Activated CD4-positive, alpha-beta T cell treated with anti-CD3 and anti-CD28 coated beads, Interleukin-10, Interleukin-2, amounts not matched to agents 100 ng/mL and 50 ng/mL, durations not matched to agents 16 hours and 8 hours (primary cell): ENCODE measurements around the gene FTO.

Experiments
- DNase-seq: peaks from one replicate; pipeline ENCODE4 v3.0.0-alpha.2; 2020

The FTO gene

GRCh38 chr16:54143410-54143809 lies 439.5 kb downstream of the FTO start:
- no peak for DNase-seq

DNA sequence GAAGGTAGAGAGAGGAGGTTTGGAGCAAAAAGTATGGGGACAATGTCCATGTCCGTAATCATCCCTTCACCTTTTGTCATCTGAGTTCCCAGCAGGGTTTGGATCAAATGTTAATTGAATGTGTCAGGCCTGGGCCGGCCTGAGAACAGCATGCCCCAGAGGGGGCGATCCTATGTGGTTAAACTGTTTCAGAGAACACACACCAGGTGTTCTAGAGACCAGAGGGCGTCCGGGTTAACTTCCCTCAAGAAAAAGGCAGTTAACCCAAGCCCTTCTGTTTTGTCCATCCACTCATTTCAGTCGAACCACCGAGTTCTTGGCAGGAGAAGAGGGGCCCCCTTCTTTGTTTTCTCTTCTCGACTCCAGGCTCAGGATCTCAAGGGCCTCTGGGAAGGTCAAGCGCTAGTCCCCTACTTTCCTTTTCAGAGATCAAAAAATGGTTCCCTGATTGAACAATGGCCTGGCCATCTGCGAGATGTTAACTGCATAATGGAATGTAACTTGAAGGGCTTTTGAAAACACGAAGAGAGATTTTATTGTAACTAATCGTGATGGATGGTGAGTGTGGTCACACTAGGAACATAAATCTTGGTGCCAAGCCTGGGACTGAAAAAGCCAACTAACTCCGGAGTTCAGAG lies 440.1 kb downstream of the FTO start:
- DNase-seq: no peak

- no peak for DNase-seq
Measured at GRCh38 chr16:54144572-54144947, 440.6 kb downstream of the FTO start.

DNA sequence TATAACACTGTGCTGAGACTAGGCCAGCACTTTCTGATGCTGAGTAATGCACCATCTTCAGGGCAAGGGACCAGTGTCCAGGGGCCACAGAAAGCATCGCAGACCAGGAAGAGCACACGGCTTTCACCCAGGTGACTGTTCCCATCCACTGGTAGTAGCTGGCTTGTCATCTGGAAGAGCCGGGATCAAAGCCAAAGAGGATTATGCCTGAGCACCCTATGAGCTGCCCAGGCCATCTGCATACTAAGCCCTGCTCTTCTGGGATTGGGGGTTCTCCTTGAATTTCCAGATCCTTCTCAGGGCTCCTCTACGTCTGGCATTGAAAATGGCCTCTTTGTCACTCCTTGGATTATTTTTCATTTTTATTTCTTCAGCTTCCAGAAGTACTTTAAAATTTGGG lies 441.9 kb downstream of the FTO start:
- DNase-seq: no peak

DNA sequence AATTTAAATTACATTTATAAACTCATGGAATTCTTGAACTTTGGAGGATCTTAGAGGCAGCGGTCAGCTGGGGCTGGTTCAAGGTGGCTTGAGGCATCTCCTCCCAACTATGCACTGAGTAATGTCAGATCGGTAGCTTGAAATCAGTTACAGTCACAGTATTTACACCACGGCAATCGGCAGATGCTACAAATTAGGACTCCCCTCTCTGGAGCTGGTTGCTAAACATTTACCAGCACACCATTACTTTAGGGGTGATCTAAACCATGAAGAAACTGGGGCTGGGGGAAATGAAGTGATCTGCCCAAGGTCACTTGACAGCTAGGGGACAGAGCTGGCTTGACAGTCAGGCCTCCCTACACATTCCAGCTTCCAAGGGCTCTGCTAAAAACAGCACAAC lies 445.0 kb downstream of the FTO start:
- DNase-seq: no peak

DNA sequence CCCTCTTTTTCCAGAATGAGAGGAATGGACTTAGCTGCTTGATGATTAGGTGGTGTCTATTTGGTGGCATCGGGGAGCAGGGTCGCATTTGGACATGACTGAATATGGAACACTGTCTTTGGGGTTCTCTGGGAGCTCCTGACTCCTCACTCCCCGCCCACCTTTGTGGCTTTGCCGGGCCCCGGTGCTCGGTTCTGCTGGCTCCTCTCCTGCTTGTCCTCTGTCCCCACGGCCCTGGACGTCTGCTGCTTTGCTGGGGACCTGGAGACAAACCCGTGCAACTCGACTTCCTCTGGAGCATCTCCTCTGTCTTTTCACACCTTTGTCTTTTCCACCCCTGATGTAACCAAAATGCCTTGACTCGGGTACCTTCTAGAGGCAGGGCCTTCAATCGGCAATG lies 446.9 kb downstream of the FTO start:
- no peak for DNase-seq

DNA sequence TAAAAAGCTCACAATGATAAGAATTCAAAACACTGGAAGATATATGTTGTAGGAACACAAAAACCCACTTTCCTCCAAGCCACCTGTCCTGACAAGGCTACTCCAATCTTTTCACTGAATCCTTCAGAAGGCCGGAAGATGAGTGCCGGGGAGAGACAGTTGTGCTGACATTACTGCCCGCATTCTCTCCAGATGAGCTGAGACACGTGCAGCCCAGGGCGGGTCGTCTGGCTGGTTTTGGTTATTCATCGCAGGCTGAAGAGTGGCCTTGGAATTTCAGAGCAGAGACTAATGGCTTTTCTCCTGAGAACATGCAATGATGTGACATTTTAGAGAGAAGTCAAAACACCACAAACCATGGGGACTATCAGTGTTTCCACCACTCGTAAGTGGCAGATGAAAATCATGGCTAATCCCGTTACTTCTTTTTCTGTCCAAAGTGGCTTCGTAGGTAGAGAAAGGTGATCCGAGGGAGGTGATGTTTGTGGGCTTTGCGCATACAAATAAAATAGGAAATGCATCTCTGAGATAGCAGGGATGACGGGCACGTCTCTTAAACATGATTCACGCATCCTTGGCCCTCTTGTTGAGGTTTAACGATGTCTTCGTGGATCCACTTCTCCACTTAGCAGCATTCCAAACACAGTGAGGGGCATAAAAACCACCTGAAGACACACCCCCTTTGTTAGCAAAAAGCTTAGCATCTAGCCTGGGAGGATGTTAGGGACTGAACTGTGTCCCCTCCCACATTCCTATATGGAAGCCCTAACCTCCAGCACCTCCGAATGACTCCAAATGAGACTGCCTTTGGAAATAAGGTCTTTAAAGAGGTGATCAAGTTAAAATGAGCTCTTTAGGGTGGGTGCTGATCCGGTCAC lies 448.6 kb downstream of the FTO start:
- DNase-seq: no peak

- no peak for DNase-seq
Measured at GRCh38 chr16:54153240-54153934, 449.4 kb downstream of the FTO start.

GRCh38 chr16:54156349-54156748 lies 452.4 kb downstream of the FTO start:
- no peak for DNase-seq

DNA sequence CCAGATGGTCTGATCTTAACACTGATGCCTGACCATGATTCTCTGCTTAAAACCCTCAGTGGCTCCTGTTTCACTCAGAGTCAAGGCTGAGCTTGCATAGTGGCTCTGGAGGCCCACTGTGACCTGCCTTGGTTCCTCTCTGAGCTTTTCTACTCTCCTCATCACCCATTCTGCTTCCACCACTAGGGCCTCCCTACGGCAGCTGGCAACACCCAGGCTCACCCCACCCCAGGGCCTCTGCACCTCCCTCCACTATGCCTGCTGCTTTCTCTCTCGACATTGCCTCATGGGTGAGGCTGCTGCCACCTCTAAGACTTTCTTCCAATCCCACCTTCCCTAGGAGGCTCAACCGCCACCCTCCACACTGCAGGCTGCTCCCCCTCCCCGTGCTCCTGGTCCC lies 455.0 kb downstream of the FTO start:
- no peak for DNase-seq

DNA sequence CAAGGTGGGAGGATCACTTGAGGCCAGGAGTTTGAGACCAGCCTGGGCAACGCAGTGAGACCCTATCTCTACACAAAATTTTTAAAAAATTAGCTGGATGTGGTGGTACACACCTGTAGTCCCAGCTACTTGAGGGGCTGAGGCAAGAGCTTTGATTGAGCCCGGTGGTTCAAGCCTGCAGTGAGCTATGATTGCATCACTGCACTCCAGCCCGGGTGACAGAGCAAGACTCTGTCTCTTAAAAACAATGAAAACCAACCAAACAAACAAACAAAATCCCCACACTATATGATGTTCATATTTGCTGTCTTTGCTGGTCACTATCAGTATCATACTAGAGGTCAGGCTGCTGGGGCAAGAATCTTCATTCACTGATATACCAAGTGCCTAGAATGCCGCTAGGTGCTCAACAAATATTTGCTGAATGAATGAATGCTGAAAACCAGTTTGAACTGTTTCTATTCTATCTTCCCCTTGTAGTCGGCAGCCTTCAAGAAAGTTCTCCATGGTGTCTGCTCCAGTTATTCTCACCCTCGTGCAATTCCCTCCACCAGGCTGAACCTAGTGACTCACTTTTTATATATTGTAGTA lies 455.6 kb downstream of the FTO start:
- DNase-seq: no peak

- DNase-seq: no peak
Measured at GRCh38 chr16:54160252-54160860, 456.4 kb downstream of the FTO start.

DNA sequence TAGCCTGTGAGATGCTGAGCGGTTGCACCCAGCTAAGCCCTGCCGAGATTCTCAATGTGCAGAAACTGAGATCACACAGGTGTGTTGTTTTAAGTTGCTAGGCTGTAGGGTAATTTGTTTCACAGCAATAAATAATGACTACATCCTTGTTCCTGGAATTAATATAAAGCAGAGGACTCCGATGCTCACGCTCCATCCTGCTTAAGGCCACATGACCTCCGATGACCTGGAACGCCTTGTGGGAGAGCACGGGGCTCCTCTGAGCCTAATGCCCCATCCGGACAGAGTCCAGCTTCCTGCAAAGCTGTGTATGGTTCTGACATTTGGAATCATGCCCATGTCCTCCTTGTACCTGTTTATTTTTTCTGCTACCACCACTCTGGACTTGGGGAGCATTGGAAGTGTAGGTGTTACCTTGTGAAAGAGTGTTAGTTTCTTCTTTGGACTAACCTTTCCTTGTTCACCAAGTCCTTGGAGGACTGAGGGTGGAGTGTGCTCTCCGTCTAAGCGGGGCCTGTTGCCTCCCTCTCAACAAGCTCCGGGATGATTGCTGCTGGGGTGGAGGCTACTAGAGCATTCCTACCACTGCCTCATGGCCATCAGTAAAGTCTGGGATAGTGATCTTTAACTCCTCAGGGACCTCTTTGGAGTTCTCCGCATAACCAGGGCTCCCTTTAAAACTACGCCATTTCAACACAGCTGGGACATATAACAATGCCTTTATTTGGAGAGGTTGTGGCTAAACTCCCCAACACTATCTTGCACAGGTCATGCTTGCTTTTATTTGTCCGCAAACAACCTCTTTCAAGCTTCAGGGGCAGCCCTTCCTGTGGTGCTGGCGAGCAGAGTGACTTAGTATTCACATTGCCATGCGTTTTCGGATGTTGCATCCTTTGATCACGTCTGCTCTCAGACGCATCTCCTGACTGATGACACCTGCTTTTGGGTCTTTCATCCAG lies 457.3 kb downstream of the FTO start:
- DNase-seq: no peak

DNA sequence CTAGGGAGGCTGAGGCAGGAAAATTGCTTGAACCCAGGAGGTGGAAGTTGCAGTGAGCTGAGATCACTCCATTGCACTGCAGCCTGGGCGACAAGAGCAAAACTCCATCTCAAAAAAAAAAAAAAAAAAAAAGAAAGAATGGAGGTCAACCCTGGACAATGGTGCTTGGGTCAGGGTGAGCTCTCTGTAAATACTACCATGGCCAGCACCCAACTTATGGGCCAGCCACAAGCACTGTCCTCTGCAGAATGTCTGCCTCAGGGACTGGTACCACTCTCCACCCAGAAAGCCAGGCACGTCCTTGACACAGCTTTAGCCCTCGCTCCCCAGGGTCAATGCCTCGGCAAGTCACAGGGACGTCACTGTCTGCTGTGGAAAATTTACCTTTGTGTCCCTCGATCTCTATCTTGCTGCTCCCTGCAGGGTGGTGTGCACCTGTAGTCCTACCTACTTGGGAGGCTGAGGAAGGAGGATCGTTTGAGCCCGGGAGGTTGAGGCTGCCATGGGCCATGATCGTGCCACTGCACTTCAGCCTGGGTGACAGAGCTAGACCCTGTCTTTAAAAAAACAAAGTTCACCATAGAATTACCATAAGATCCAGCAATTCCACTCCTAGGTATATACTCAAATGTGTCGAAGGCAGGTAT lies 459.4 kb downstream of the FTO start:
- DNase-seq: no peak

DNA sequence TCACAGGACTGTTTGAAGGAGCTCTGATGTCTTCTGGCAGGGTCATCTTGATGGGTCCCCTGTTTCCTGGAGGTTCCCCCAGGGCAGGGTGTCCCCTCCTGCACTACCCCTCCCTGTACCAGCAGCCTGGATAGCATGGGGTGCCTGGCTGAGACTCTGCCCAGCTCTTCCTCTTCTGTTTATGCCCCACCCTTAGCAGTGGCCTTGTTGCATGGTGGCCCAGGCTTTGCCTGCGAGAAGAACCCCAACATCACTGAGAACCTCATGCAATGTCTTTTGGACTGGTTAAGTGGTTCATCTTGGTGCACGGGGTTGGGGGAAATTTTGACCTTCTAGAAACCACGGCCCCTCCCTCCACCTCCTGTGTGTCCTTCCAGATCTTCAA lies 460.8 kb downstream of the FTO start:
- no peak for DNase-seq

GRCh38 chr16:54165174-54165911 lies 461.4 kb downstream of the FTO start:
- DNase-seq: no peak

GRCh38 chr16:54165912-54166865 lies 462.2 kb downstream of the FTO start:
- DNase-seq: no peak

DNA sequence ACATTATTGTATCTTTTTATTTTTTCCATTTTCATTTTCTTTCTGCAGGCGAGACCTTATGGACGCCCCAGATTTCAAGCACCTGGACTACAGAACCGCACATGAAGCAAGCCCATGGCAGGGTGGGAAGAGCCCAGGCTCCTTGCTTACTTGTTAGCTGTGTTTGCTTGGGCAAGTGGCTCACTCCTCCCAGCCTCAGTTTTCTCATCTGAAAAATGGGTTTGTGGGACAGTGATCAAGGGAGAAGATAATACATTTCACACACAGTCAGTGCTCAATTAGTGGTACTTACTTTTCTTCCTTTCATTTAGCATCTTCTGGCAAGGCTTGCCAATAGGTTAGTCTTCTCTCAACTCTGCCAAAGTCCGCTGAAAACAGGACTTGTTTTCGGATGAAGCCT lies 465.2 kb downstream of the FTO start:
- DNase-seq: no peak
